ENCODE measurements around the gene ADORA2A.

ADORA2A gene

GRCh38 chr22:24401931-24402367 is 25.4 kb upstream of the ADORA2A start:
- Histone ChIP-seq H3K79me2 (ENCODE audit: insufficient read depth, low read length) (no peaks in the 10 kb centered on the region), H3K36me3 (ENCODE audit: low read length) (0 out of 2 replicates have a peak, but pooled peaks cover 2% of the 10 kb centered on the region), H3K4me3 (ENCODE audit: insufficient read depth, low read length, poor library complexity, severe bottlenecking) (no peak overlapping the region), H2AFZ (ENCODE audit: low read depth, low read length, severe bottlenecking) (no peak overlapping the region), H3K4me2 (ENCODE audit: low read depth, low read length, poor library complexity, severe bottlenecking) (peak overlapping the region; percentile 60), H3K9ac (ENCODE audit: low read length) (peak overlapping the region; percentile 27), H4K20me1 (ENCODE audit: low read depth, low read length) (no peaks in the 10 kb centered on the region), H3K9me2 (replicated peaks; ENCODE audit: insufficient read depth, low read length) (no peaks in the 10 kb centered on the region), H3K27ac (ENCODE audit: low read depth, low read length) (peak overlapping the region; percentile 93), H3K27me3 (ENCODE audit: low read length) (no peaks in the 10 kb centered on the region), H3F3A (ENCODE audit: insufficient read depth) (peaks cover 45% of the 10 kb centered on the region), H3K9me3 (ENCODE audit: insufficient read depth, low read length) (no peaks in the 10 kb centered on the region)
- TF ChIP-seq, protein P1, sequence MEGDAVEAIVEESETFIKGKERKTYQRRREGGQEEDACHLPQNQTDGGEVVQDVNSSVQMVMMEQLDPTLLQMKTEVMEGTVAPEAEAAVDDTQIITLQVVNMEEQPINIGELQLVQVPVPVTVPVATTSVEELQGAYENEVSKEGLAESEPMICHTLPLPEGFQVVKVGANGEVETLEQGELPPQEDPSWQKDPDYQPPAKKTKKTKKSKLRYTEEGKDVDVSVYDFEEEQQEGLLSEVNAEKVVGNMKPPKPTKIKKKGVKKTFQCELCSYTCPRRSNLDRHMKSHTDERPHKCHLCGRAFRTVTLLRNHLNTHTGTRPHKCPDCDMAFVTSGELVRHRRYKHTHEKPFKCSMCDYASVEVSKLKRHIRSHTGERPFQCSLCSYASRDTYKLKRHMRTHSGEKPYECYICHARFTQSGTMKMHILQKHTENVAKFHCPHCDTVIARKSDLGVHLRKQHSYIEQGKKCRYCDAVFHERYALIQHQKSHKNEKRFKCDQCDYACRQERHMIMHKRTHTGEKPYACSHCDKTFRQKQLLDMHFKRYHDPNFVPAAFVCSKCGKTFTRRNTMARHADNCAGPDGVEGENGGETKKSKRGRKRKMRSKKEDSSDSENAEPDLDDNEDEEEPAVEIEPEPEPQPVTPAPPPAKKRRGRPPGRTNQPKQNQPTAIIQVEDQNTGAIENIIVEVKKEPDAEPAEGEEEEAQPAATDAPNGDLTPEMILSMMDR (IDR thresholded peaks at IDR 0.05; ENCODE audit: insufficient read depth, low read length, poor library complexity, severe bottlenecking): no peak
- no peak for TF ChIP-seq EZH2phosphoT487 (conservative IDR thresholded peaks at IDR 0.05; ENCODE audit: low read length)

DNA sequence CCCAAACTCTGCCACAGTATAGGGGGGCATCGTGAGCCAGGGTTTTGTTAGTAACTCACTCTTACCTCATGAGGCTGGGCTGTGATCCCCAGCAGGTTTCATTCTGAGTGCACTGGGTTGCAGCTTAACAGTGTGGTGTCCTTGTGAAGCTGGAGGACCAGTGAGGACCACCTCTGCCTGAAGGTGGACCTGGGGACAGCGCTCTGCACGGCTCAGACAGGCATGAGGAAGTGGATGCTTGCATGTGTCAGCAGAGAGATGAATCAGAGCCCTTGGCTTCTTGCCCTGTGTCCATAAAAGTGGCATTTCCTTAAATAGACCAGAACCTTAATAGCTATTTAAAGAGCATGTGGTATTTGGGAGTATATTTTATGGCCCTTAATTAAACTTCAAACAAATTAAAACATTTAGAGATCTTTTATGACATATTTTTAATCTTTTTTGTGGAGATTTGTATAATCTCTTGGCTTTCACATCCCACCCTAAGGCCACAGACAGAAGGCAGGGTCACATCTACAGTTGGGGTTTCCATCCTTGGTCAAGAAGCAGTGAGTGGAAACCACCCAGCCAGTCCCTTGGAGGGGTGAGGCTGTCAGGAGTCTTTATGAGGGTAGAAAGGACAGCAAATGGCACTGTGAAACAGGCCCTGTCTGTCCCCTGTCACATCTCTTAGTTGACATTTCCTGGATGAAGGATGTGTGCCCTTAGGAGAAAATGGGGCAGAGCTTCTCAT is 24.8 kb upstream of the ADORA2A start:
- Histone ChIP-seq H3K4me2 (ENCODE audit: low read depth, low read length, poor library complexity, severe bottlenecking) (peak overlapping the region; percentile 60), H3K36me3 (ENCODE audit: low read length) (0 out of 2 replicates have a peak, but pooled peaks cover 2% of the 10 kb centered on the region), H3K27me3 (ENCODE audit: low read length) (no peaks in the 10 kb centered on the region), H3K9ac (ENCODE audit: low read length) (peak overlapping the region; percentile 17), H3K79me2 (ENCODE audit: insufficient read depth, low read length) (no peaks in the 10 kb centered on the region), H4K20me1 (ENCODE audit: low read depth, low read length) (no peaks in the 10 kb centered on the region), H2AFZ (ENCODE audit: low read depth, low read length, severe bottlenecking) (no peak overlapping the region), H3F3A (ENCODE audit: insufficient read depth) (peaks cover 41% of the 10 kb centered on the region), H3K9me3 (ENCODE audit: insufficient read depth, low read length) (no peaks in the 10 kb centered on the region), H3K4me3 (ENCODE audit: insufficient read depth, low read length, poor library complexity, severe bottlenecking) (no peak overlapping the region), H3K27ac (ENCODE audit: low read depth, low read length) (peak overlapping the region; percentile 93), H3K9me2 (replicated peaks; ENCODE audit: insufficient read depth, low read length) (no peaks in the 10 kb centered on the region)
- TF ChIP-seq, protein P1 (IDR thresholded peaks at IDR 0.05; ENCODE audit: insufficient read depth, low read length, poor library complexity, severe bottlenecking): no peak
- TF ChIP-seq EZH2phosphoT487 (conservative IDR thresholded peaks at IDR 0.05; ENCODE audit: low read length): no peak

DNA sequence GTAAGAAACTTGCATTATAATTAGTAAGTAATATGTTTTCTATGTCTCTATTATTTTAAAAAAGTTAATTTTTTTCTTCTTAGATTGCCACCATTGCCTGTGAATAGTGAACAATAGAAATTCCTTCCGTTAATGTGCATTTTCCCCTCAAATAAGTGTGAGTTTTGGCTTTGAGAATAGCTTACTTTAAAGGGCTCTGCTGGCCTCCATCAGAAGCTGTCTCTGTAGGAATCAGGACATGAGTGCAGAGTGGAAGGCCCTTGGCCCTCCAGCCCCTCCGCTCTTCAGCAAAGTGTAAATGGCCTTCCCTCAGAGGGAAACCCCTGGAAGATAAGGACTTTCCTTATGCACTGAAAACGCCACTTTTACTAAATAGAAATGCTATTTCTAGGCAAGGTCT is 24.1 kb upstream of the ADORA2A start:
- Histone ChIP-seq H3K4me3 (ENCODE audit: insufficient read depth, low read length, poor library complexity, severe bottlenecking) (no peak overlapping the region), H3K4me2 (ENCODE audit: low read depth, low read length, poor library complexity, severe bottlenecking) (no peak overlapping the region), H3K9ac (ENCODE audit: low read length) (no peak overlapping the region), H3K27me3 (ENCODE audit: low read length) (no peaks in the 10 kb centered on the region), H3K27ac (ENCODE audit: low read depth, low read length) (peak overlapping the region; percentile 93), H3K36me3 (ENCODE audit: low read length) (0 out of 2 replicates have a peak, but pooled peaks cover 2% of the 10 kb centered on the region), H3F3A (ENCODE audit: insufficient read depth) (peaks cover 34% of the 10 kb centered on the region), H3K9me2 (replicated peaks; ENCODE audit: insufficient read depth, low read length) (no peaks in the 10 kb centered on the region), H3K9me3 (ENCODE audit: insufficient read depth, low read length) (no peaks in the 10 kb centered on the region), H4K20me1 (ENCODE audit: low read depth, low read length) (no peaks in the 10 kb centered on the region), H2AFZ (ENCODE audit: low read depth, low read length, severe bottlenecking) (no peak overlapping the region), H3K79me2 (ENCODE audit: insufficient read depth, low read length) (no peaks in the 10 kb centered on the region)
- TF ChIP-seq, protein P1 (IDR thresholded peaks at IDR 0.05; ENCODE audit: insufficient read depth, low read length, poor library complexity, severe bottlenecking): no peak
- TF ChIP-seq EZH2phosphoT487 (conservative IDR thresholded peaks at IDR 0.05; ENCODE audit: low read length): no peak
